Astrocyte (in vitro differentiated cells and primary cell): ENCODE measurements around the gene C1QA. TPM values are rescaled to one million over a fixed set of nuclear protein-coding genes. Genes with fewer than 3 reads are reported as not detected.
A peak's percentile ranks its signal among the peaks of the same experiment; 100 is the strongest.

Experiments
- DNase-seq: peaks from one replicate; pipeline ENCODE4 v3.0.0-alpha.2; 2010; ENCODE audit warnings: low read depth
- FAIRE-seq: peaks from 2 replicates; lab custom pipeline; 2011; peaks lifted over from hg19 to GRCh38; lab: Jason Lieb, UNC
- H2AFZ ChIP-seq: 2 replicates; pipeline ENCODE4 v1.6.0; 2012; ENCODE audit warnings: low read depth, low read length, inconsistent platforms
- H3K27ac ChIP-seq: 2 replicates; pipeline ENCODE4 v1.5.1; 2011; ENCODE audit warnings: low read depth, low read length, inconsistent platforms
- H3K27me3 ChIP-seq: 2 replicates; pipeline ENCODE4 v1.6.0; 2011; ENCODE audit warnings: low read length, inconsistent platforms; ENCODE audit not compliant: insufficient read depth
- H3K36me3 ChIP-seq: 2 replicates; pipeline ENCODE4 v1.5.1; 2011; ENCODE audit warnings: low read length, inconsistent platforms; ENCODE audit not compliant: insufficient read depth
- H3K4me1 ChIP-seq: 2 replicates; pipeline ENCODE4 v1.5.1; 2011; ENCODE audit warnings: low read length, inconsistent platforms; ENCODE audit not compliant: insufficient read depth
- H3K4me2 ChIP-seq: 2 replicates; pipeline ENCODE4 v1.6.0; 2012; ENCODE audit warnings: low read length, inconsistent platforms
- H3K4me3 ChIP-seq: 2 replicates; pipeline ENCODE4 v1.5.1; 2011; ENCODE audit warnings: low read depth, mild to moderate bottlenecking, low read length, inconsistent platforms; ENCODE audit not compliant: insufficient read depth
- H3K79me2 ChIP-seq: 2 replicates; pipeline ENCODE4 v1.6.0; 2012; ENCODE audit warnings: mild to moderate bottlenecking, low read length, inconsistent platforms; ENCODE audit not compliant: insufficient read depth
- H3K9ac ChIP-seq: 2 replicates; pipeline ENCODE4 v1.6.0; 2012; ENCODE audit warnings: mild to moderate bottlenecking, low read length, inconsistent platforms
- H3K9me3 ChIP-seq: 2 replicates; pipeline ENCODE4 v1.5.1; 2012; ENCODE audit warnings: low read depth, mild to moderate bottlenecking, low read length, inconsistent platforms; ENCODE audit not compliant: insufficient read depth
- H4K20me1 ChIP-seq: 2 replicates; pipeline ENCODE4 v1.6.0; 2012; ENCODE audit warnings: low read length, inconsistent platforms; ENCODE audit not compliant: insufficient read depth
- H3K27ac Mint-ChIP-seq: one replicate; pipeline ENCODE4 v1.8.0; 2021; ENCODE audit warnings: mild to moderate bottlenecking, mixed read lengths; ENCODE audit not compliant: unreplicated experiment
- H3K27me3 Mint-ChIP-seq: one replicate; pipeline ENCODE4 v1.8.0; 2021; ENCODE audit warnings: low read depth, mixed read lengths; ENCODE audit not compliant: unreplicated experiment
- H3K36me3 Mint-ChIP-seq: one replicate; pipeline ENCODE4 v1.8.0; 2021; ENCODE audit warnings: low read depth, mixed read lengths; ENCODE audit not compliant: unreplicated experiment
- H3K4me1 Mint-ChIP-seq: one replicate; pipeline ENCODE4 v1.8.0; 2021; ENCODE audit warnings: low read depth, mixed read lengths; ENCODE audit not compliant: unreplicated experiment
- H3K4me3 Mint-ChIP-seq: one replicate; pipeline ENCODE4 v1.8.0; 2021; ENCODE audit warnings: mild to moderate bottlenecking, moderate library complexity, mixed read lengths; ENCODE audit not compliant: unreplicated experiment
- H3K9me3 Mint-ChIP-seq: one replicate; pipeline ENCODE4 v1.8.0; 2021; ENCODE audit warnings: mild to moderate bottlenecking, mixed read lengths; ENCODE audit not compliant: unreplicated experiment
- CTCF ChIP-seq: IDR thresholded peaks from 2 replicates; pipeline ENCODE4 v1.5.1; 2011; ENCODE audit warnings: low read depth, mild to moderate bottlenecking, inconsistent platforms, low read length, moderate library complexity; ENCODE audit not compliant: insufficient read depth
- EZH2 ChIP-seq: IDR thresholded peaks from 2 replicates; pipeline ENCODE4 v1.6.1; 2012; ENCODE audit warnings: mild to moderate bottlenecking, low read length, inconsistent platforms; ENCODE audit not compliant: insufficient read depth
- microRNA-seq: library from miRNA; unstranded; fragments of <30 nt; microRNA quantifications from one replicate; pipeline ENCODE4 v1.2.0, GENCODE V29; 2020
- total RNA-seq: library from RNA; stranded (reverse); gene quantifications from 2 replicates; pipeline ENCODE4 v1.2.1, GENCODE V29; 2021

Gene C1QA
- total RNA-seq, 1 donor from 2014 or later = not detected

DNA sequence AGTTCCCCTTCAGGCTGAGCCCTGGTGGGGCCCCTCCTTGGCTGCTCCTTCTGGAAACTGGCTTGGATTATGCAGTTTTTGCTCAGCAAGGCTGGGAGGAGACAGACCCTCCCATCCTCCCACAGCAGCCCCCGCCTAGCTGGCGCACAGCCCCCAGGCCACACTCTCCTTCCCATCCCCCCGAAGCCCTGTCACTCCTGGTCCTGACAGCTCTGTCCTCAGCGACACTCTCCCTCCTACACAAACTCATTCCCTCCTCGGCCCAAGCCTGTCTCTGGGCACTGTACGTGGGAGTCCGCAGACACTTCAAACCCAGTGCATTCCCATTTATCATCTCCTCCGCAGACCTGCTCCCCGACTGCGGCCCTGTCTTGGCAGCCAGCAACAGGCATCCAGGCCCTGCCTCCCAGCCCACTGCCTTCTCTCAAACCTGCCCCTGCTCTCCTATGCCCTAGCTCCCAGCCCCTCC is 49.2 kb downstream of the C1QA start:
- Histone ChIP-seq H3K9ac (no peak overlapping the region), H3K4me3 (no peak overlapping the region), H4K20me1 (no peaks in the 10 kb centered on the region), H3K4me2 (peak overlapping the region; percentile 38), H3K27ac (no peak overlapping the region), H3K79me2 (no peaks in the 10 kb centered on the region), H3K36me3 (no peaks in the 10 kb centered on the region), H2AFZ (peak overlapping the region; percentile 56), H3K27me3 (no peaks in the 10 kb centered on the region), H3K4me1 (peaks cover 20% of the 10 kb centered on the region), H3K9me3 (no peaks in the 10 kb centered on the region)
- H3K9me3 Mint-ChIP-seq = no peaks in the 10 kb centered on the region
- H3K27ac Mint-ChIP-seq = peak overlapping the region; percentile 75
- no peaks in the 10 kb centered on the region for H3K36me3 Mint-ChIP-seq
- peak overlapping the region; percentile 73 for H3K4me3 Mint-ChIP-seq
- FAIRE-seq (no peak), DNase-seq (peak; percentile 55)
- peaks cover 11% of the 10 kb centered on the region for H3K4me1 Mint-ChIP-seq
- TF ChIP-seq EZH2 (no peak), CTCF (no peak)
- peaks cover 35% of the 10 kb centered on the region for H3K27me3 Mint-ChIP-seq

- no peak overlapping the region for H3K9ac ChIP-seq
- no peaks in the 10 kb centered on the region for H3K36me3 ChIP-seq
- no peaks in the 10 kb centered on the region for H4K20me1 ChIP-seq
- H3K4me2 ChIP-seq = no peak overlapping the region
- H3K79me2 ChIP-seq = no peaks in the 10 kb centered on the region
- H3K9me3 ChIP-seq = no peaks in the 10 kb centered on the region
- Mint-ChIP-seq H3K27me3 (peaks cover 25% of the 10 kb centered on the region), H3K4me1 (peaks cover 15% of the 10 kb centered on the region), H3K36me3 (no peaks in the 10 kb centered on the region), H3K9me3 (no peaks in the 10 kb centered on the region), H3K4me3 (no peak overlapping the region), H3K27ac (no peak overlapping the region)
- FAIRE-seq (no peak), DNase-seq (no peak)
- H3K4me1 ChIP-seq = peaks cover 25% of the 10 kb centered on the region
- H3K27ac ChIP-seq = no peak overlapping the region
- no peaks in the 10 kb centered on the region for H3K27me3 ChIP-seq
- TF ChIP-seq CTCF (no peak), EZH2 (no peak)
- no peak overlapping the region for H3K4me3 ChIP-seq
- no peak overlapping the region for H2AFZ ChIP-seq
These were observed 50.8 kb downstream of the C1QA start for GRCh38 chr1:22687191-22687590.

DNA sequence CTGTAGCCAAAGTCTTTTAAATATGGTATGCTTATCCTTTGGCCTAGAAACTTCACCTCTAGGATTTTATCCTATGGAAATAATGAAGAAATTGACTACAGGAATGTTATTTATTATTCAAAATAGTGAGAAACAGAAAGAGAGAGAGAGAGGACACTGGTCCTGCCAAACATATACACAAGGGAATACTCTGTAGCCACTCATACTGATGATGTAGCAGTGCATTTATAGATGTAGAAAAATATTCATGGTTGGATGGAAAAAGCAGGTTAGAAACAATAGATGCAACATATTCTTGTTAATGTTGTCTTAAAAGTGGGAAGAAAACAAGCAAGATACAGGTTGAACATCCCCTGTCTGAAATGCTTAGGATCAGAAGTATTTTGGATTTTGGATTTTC is 52.0 kb downstream of the C1QA start:
- no peaks in the 10 kb centered on the region for H4K20me1 ChIP-seq
- no peak overlapping the region for H3K9ac ChIP-seq
- H3K4me2 ChIP-seq = no peak overlapping the region
- no peak overlapping the region for H3K27ac ChIP-seq
- H3K9me3 ChIP-seq = no peaks in the 10 kb centered on the region
- H3K36me3 Mint-ChIP-seq = no peaks in the 10 kb centered on the region
- DNase-seq (no peak), FAIRE-seq (no peak)
- no peak overlapping the region for H3K27ac Mint-ChIP-seq
- no peak overlapping the region for H3K4me3 Mint-ChIP-seq
- TF ChIP-seq CTCF (no peak), EZH2 (no peak)
- no peaks in the 10 kb centered on the region for H3K36me3 ChIP-seq
- H3K27me3 ChIP-seq = no peaks in the 10 kb centered on the region
- H3K4me1 ChIP-seq = peaks cover 25% of the 10 kb centered on the region
- H2AFZ ChIP-seq = no peak overlapping the region
- H3K9me3 Mint-ChIP-seq = no peaks in the 10 kb centered on the region
- H3K4me3 ChIP-seq = no peak overlapping the region
- peaks cover 15% of the 10 kb centered on the region for H3K4me1 Mint-ChIP-seq
- H3K27me3 Mint-ChIP-seq = peaks cover 20% of the 10 kb centered on the region
- no peaks in the 10 kb centered on the region for H3K79me2 ChIP-seq

Small RNAs within 50 kb of the gene (microRNA-seq; reads per million reads assigned to microRNA genes)
- not detected for gene MIR6127

Other genes with a start within 250 kb of the C1QA start
- 13.4 and 15.3 TPM in 2 replicates for gene ZBTB40, start 184.8 kb upstream of the C1QA start, total RNA-seq
- gene EPHA8, start 73.1 kb upstream of the C1QA start, total RNA-seq = 0.17 and 0.23 TPM in 2 replicates
- gene C1QC, start 7.0 kb downstream of the C1QA start, total RNA-seq = not detected in 2 replicates
- gene C1QB, start 16.6 kb downstream of the C1QA start, total RNA-seq = not detected in 2 replicates
- 7.5 and 8.4 TPM in 2 replicates for gene EPHB2, start 74.2 kb downstream of the C1QA start, total RNA-seq